ENCODE data around the gene NCKAP5L. TPM values are rescaled to one million over a fixed set of nuclear protein-coding genes. Genes with fewer than 3 reads are reported as not detected.
A peak's percentile ranks its signal among the peaks of the same experiment; 100 is the strongest.

The NCKAP5L gene
- total and polyA plus RNA-seq, 8 donors, result 4.1 to 18.3 (median 7.2) TPM

DNA sequence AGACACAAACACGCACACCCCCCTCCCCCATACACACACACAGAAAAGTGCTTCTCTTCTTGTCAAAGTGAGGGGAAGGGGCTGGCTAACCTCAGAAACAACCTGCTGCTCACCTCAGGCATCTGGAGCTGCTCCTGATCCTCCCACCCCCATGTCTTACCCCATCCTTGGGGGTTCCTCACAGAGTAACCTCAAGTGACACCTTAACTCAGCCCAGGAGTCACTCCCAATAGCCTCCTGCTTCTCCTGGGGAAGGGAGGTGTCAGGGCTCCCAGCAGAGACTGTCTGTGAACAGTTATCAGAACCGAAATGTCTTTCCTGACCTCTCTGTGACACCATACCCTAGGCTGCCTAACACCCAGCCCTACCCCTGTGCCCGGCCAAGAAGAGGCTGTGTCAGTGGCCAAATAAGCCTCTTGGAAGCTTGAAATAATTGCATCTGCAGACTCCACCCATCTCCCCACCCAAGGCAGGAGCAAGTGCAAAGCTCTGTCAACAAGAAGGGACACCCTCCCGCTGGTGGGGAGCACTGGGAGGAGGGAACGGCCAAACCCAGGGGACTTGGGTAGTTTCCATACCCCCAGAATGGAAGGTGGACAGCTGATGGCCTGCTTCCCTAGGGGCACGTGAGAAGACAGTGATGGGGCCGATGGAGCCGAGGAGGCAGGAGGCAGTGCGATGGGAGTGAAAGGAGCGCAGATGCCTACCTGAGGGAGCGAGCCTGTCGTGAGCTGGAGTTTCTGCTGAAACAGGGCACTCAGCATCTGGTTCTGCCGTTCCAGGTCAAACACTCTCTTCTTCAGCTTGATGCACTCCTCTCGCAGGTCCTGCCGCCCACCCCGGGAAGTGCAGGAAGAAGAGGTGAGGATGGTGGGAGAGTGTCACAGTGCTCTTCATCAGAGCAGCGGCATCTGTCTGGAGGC lies 26.8 kb downstream of the NCKAP5L start:
- FAIRE-seq (no peak), ATAC-seq (no peak), DNase-seq (no peak)
- Histone ChIP-seq H3K27me3 (no peaks in the 10 kb centered on the region), H3K9me3 (no peaks in the 10 kb centered on the region), H3K36me3 (peaks cover 0 to 5% (median 0%) of the 10 kb centered on the region in 3 donors), H3K27ac (no peak overlapping the region), H3K4me1 (no peaks in the 10 kb centered on the region), H3K4me3 (no peak overlapping the region)
- WGBS, 2 donors, result 89 to 93% methylated on average over 17 of the region's 17 CpGs
- intact Hi-C loops (cut with DNase I), result no loop called here
- TF ChIP-seq CTCF (IDR thresholded peaks at IDR 0.05), result no peak

- ATAC-seq, result peak in 2 of 4 donors; percentile 8 to 20
- no peak for DNase-seq
- Histone ChIP-seq H3K27ac (no peak overlapping the region), H3K4me1 (no peaks in the 10 kb centered on the region), H3K9me3 (no peaks in the 10 kb centered on the region), H3K27me3 (no peaks in the 10 kb centered on the region), H3K36me3 (peaks cover 0 to 5% (median 0%) of the 10 kb centered on the region in 3 donors), H3K4me3 (no peak overlapping the region)
- FAIRE-seq, result no peak
- no peak for TF ChIP-seq CTCF (IDR thresholded peaks at IDR 0.05)
- 81 to 86% methylated on average over 11 of the region's 11 CpGs for WGBS, 2 donors
- intact Hi-C loops (cut with DNase I), result no loop called here
These were observed 27.6 kb downstream of the NCKAP5L start for GRCh38 chr12:49800421-49801140.

- intact Hi-C loops (cut with DNase I), result no loop called here
These were observed 29.3 kb downstream of the NCKAP5L start for GRCh38 chr12:49798934-49799333.

GRCh38 chr12:49798248-49798647 lies 30.0 kb downstream of the NCKAP5L start:
- no peak overlapping the region for H3K27ac ChIP-seq
- no peak for ATAC-seq
- no peak for DNase-seq
- intact Hi-C loops (cut with DNase I), result no loop called here
- 84 to 86% methylated on average over 7 of the region's 7 CpGs for WGBS, 2 donors
- H3K27me3 ChIP-seq, result no peaks in the 10 kb centered on the region
- H3K4me1 ChIP-seq, result no peaks in the 10 kb centered on the region
- no peak overlapping the region for H3K4me3 ChIP-seq
- no peak for TF ChIP-seq CTCF (IDR thresholded peaks at IDR 0.05)
- H3K9me3 ChIP-seq, result no peaks in the 10 kb centered on the region
- H3K36me3 ChIP-seq, result no peaks in the 10 kb centered on the region
- FAIRE-seq, result no peak

More at GRCh38 chr12:49798934-49799333, 29.3 kb downstream of the NCKAP5L start:
- no peak for TF ChIP-seq CTCF (IDR thresholded peaks at IDR 0.05)
- 92 to 100% methylated on average over 2 of the region's 2 CpGs for WGBS, 2 donors
- H3K4me1 ChIP-seq, result no peaks in the 10 kb centered on the region
- ATAC-seq, result no peak
- no peaks in the 10 kb centered on the region for H3K9me3 ChIP-seq
- FAIRE-seq, result no peak
- DNase-seq, result no peak
- H3K27ac ChIP-seq, result no peak overlapping the region
- H3K36me3 ChIP-seq, result no peaks in the 10 kb centered on the region
- H3K27me3 ChIP-seq, result no peaks in the 10 kb centered on the region
- H3K4me3 ChIP-seq, result no peak overlapping the region
